NOMO-1 treated with DMSO at 0.1 percent for 48 hours (cell line): Measurements from ENCODE around the gene FBXW8.
A peak's percentile ranks its signal among the peaks of the same experiment; 100 is the strongest.

Experiments
- DNase-seq: peaks from one replicate; lab custom pipeline; 2025; ENCODE audit not compliant: unreplicated experiment; lab: John Stamatoyannopoulos, UW

FBXW8 gene

GRCh38 chr12:116990971-116991966 lies 80.5 kb downstream of the FBXW8 start:
- DNase-seq = no peak

GRCh38 chr12:116996093-116996492 lies 85.3 kb downstream of the FBXW8 start:
- no peak for DNase-seq

GRCh38 chr12:116996621-116997020 lies 85.9 kb downstream of the FBXW8 start:
- DNase-seq = no peak

DNA sequence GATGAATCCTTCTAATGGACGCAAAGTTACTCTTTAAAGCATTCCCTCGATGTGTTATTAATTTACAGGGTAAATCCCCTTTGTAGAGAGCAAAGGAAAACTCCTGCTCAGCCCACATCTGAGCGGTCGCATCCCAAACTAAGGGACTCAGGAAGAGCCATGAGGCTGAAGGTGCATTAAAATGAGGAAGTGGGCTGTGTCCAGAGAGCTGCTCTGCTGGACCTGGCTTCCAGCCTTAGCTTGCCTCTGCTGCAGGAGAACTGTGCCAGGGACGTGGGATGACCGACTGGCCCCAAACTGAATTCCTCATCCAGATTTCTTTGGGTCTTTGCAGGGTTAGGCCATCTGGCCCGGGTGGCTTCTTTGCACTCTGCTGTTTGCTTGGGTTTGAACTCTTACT lies 88.3 kb downstream of the FBXW8 start:
- no peak for DNase-seq

DNA sequence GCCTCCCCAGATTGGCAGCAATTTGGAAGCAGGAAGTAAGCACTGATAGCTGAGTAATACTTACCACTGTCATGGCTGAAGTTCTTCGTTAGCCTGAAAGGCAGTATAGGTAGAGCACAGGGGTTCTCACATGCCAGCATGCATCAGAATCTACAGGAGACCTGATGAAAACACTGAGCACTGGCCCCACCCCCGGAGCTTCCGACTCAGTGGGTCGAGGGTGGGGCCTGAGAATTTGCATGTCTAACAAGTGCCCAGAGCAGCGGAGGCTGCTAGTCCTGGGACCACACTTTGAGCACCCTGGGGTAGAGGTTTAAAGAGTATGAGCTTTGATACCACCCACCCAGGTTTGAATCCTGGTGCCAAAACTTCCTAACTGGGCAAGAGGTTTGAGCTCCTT lies 89.6 kb downstream of the FBXW8 start:
- no peak for DNase-seq

- DNase-seq = no peak
Observed at GRCh38 chr12:117002051-117002817, 91.5 kb downstream of the FBXW8 start.

- DNase-seq = no peak
Observed at GRCh38 chr12:117003883-117004404, 93.2 kb downstream of the FBXW8 start.

- DNase-seq = no peak
Observed at GRCh38 chr12:117005417-117006046, 94.8 kb downstream of the FBXW8 start.

DNA sequence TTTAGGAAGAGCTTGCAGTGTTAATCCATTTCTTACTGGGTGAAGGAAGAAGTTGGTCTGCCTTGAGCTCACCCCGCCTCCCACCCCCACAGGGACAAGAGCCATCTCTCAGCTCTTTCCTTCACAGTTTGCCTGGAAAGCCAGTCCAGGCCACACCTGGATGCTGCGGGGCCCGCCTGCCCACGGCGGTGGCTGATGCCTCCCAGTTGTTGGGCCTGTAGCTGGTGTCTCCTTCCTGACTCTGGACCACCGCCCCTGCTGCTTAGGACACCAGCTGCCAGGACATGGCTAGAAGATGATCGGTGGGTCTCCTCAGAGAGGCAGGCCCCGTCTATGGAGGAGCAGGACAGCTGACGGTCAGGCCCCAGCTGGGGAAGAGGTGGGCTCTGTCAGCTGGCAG lies 95.6 kb downstream of the FBXW8 start:
- no peak for DNase-seq

- no peak for DNase-seq
Observed at GRCh38 chr12:117007577-117007976, 96.8 kb downstream of the FBXW8 start.

- no peak for DNase-seq
Observed at GRCh38 chr12:117009759-117010158, 99.0 kb downstream of the FBXW8 start.

DNA sequence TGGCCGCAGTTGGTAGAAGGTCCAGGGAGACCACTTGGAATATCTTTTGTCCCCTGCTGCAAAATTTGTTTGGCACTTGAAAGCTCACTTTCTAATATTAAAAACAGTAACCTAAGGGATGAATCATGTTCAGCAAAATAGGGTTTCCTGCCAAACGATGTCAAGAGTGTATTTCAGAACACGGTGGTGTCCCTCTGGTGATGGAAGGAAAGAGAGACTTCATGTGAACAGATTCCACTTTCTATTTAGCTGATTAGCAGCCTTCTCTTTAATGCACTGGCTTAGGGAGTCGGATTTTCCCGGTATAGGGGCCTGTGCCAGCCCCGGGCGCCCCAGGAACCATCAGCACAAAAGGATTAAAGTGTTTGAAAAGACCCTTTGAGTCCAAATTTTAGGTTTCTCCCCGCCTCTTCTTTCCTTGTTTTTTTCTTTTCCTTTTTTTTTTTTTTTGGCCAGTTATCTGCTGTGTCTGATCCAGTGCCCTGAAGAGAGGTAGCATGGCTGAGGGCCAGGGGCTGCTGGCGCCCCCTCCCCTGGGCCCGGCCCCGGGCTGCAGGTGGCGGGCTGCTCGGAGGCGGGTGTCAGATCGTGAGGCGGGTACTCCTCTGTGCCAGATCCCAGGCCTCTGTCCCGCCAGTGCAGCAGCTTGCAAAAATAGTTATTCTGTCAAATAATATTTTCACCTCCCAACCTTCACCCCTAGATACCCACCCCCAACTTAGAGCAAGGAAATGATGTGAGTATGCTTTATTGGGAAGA lies 100.1 kb downstream of the FBXW8 start:
- DNase-seq = no peak

- DNase-seq = peak; percentile 47
Observed at GRCh38 chr12:117011988-117012805, 101.4 kb downstream of the FBXW8 start.

DNA sequence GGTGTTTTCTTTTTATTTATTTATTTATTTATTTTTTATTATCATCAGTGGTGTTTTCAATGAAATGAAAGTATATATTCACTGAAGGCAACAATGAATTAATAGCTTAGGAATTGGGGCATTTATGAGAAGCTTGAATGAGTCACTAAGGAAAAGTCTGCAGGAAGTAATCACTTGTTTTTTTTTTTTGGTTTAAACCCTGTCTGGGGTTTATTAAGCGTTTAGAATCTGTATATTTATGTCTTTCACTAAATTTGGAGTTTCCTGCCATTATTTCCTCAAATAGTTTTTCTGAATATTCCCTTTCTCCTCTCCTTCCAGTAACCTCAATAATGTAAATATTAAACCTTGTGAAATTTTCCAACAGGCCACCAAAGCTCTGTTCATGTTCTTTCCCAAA lies 103.0 kb downstream of the FBXW8 start:
- no peak for DNase-seq

GRCh38 chr12:117014342-117014887 lies 103.7 kb downstream of the FBXW8 start:
- DNase-seq = no peak

GRCh38 chr12:117015811-117016210 lies 105.1 kb downstream of the FBXW8 start:
- DNase-seq = no peak

GRCh38 chr12:117017807-117018206 lies 107.1 kb downstream of the FBXW8 start:
- no peak for DNase-seq

DNA sequence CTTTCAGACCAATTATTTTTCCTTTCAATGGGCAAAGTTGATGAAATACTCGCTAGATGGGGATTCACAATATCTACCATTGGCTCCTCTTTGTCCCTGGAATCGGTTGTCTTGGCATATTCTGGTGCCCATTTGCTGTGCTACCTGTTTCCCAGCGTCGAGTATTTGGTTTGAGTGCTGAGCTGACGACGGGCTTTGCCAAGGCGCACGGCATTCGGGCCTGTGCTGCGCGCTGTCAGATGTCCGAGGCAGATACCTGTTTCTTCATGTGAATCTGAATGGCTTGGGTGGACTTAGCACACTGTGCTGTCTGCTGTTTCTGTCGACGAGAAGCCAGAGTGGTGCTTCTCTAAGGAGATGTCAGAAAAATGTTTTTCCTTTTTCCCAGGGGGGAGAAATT lies 107.5 kb downstream of the FBXW8 start:
- no peak for DNase-seq

GRCh38 chr12:117018685-117019084 lies 107.9 kb downstream of the FBXW8 start:
- no peak for DNase-seq
